HCT116 (cell line): ENCODE measurements around the gene UGP2. TPM values are rescaled to one million over a fixed set of nuclear protein-coding genes. Genes with fewer than 3 reads are reported as not detected.
A peak's percentile ranks its signal among the peaks of the same experiment; 100 is the strongest.

Experiments
- CEBPB ChIP-seq: IDR thresholded peaks from 2 replicates; pipeline ENCODE4 v1.6.1; 2012; ENCODE audit warnings: low read depth
- EGR1 ChIP-seq: IDR thresholded peaks from 2 replicates; pipeline ENCODE4 v1.6.1; 2012; ENCODE audit warnings: low read depth
- ELF1 ChIP-seq: IDR thresholded peaks from 2 replicates; pipeline ENCODE4 v1.6.1; 2012; ENCODE audit warnings: low read depth, borderline replicate concordance
- RAD21 ChIP-seq: IDR thresholded peaks from 2 replicates; pipeline ENCODE4 v1.6.1; 2012; ENCODE audit warnings: low read depth, mild to moderate bottlenecking
- YY1 ChIP-seq: IDR thresholded peaks from 2 replicates; pipeline ENCODE4 v1.6.1; 2011; ENCODE audit warnings: low read length, low read depth, moderate library complexity, mild to moderate bottlenecking; ENCODE audit not compliant: insufficient replicate concordance; ENCODE audit errors: extremely low read depth
- total RNA-seq: library from RNA; stranded (reverse); gene quantifications from one replicate; pipeline ENCODE4 v1.2.1, GENCODE V29; 2021; ENCODE audit not compliant: unreplicated experiment
- TF ChIP-seq, protein P1 (sequence below): IDR thresholded peaks from 2 replicates; pipeline ENCODE4 v1.6.1; 2012; ENCODE audit warnings: low read depth
- TF ChIP-seq, protein P2 (sequence below), 3 experiments: fragments of 200-600 bp in 1 of 3; sonication (generic) in 1 of 3; IDR thresholded peaks in 2 of 3; conservative IDR thresholded peaks in 1 of 3; 2 replicates each; pipeline ENCODE4 v1.5.1; 2012 to 2017; ENCODE audit warnings: low read depth in 2 of 3, low read length in 2 of 3, antibody characterized with exemption in 1 of 3, borderline replicate concordance in 1 of 3, control low read depth in 1 of 3, mild to moderate bottlenecking in 1 of 3, mixed read lengths in 1 of 3, mixed run types in 1 of 3, moderate library complexity in 1 of 3; ENCODE audit not compliant: insufficient read depth in 1 of 3

Gene UGP2
- total RNA-seq, 1 experiment from 2014 or later, result 57.1 TPM

DNA sequence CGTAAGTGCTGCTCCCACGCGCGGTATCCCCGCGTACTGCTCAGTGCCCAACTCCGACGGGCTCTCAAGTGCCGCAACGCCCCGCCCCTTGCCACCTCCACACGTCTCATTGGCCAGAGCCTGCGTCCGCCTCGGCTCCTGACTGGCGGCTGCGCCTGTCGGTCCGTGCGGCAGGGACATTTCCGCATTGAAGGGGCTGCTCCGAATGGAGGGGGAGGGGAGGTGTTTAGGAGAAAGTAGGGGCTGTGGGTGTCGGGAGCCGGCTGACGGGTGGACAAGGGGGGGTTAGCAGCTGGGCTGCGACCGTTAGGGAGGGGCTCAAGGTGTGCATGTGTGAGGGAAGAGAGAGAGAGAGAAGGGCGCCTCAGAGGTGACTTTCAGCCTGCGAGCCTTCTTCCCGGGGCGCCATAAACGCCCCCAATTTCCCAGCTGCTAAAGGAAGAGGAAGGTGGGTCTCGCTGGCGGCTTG, 877 bp upstream of the UGP2 start (continued):
- TF ChIP-seq, protein P1, sequence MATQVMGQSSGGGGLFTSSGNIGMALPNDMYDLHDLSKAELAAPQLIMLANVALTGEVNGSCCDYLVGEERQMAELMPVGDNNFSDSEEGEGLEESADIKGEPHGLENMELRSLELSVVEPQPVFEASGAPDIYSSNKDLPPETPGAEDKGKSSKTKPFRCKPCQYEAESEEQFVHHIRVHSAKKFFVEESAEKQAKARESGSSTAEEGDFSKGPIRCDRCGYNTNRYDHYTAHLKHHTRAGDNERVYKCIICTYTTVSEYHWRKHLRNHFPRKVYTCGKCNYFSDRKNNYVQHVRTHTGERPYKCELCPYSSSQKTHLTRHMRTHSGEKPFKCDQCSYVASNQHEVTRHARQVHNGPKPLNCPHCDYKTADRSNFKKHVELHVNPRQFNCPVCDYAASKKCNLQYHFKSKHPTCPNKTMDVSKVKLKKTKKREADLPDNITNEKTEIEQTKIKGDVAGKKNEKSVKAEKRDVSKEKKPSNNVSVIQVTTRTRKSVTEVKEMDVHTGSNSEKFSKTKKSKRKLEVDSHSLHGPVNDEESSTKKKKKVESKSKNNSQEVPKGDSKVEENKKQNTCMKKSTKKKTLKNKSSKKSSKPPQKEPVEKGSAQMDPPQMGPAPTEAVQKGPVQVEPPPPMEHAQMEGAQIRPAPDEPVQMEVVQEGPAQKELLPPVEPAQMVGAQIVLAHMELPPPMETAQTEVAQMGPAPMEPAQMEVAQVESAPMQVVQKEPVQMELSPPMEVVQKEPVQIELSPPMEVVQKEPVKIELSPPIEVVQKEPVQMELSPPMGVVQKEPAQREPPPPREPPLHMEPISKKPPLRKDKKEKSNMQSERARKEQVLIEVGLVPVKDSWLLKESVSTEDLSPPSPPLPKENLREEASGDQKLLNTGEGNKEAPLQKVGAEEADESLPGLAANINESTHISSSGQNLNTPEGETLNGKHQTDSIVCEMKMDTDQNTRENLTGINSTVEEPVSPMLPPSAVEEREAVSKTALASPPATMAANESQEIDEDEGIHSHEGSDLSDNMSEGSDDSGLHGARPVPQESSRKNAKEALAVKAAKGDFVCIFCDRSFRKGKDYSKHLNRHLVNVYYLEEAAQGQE, result no peak
- TF ChIP-seq RAD21 (no peak), YY1 (peak; percentile 61), ELF1 (peak; percentile 90), CEBPB (no peak), EGR1 (peak; percentile 38; the same call in 1 of the 2 replicates)
- TF ChIP-seq, protein P2, sequence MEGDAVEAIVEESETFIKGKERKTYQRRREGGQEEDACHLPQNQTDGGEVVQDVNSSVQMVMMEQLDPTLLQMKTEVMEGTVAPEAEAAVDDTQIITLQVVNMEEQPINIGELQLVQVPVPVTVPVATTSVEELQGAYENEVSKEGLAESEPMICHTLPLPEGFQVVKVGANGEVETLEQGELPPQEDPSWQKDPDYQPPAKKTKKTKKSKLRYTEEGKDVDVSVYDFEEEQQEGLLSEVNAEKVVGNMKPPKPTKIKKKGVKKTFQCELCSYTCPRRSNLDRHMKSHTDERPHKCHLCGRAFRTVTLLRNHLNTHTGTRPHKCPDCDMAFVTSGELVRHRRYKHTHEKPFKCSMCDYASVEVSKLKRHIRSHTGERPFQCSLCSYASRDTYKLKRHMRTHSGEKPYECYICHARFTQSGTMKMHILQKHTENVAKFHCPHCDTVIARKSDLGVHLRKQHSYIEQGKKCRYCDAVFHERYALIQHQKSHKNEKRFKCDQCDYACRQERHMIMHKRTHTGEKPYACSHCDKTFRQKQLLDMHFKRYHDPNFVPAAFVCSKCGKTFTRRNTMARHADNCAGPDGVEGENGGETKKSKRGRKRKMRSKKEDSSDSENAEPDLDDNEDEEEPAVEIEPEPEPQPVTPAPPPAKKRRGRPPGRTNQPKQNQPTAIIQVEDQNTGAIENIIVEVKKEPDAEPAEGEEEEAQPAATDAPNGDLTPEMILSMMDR (IDR thresholded peaks at IDR 0.05 in 2 of 3, conservative IDR thresholded peaks at IDR 0.05 in 1 of 3; ENCODE audit: borderline replicate concordance in 1 of 3, insufficient read depth in 1 of 3, low read depth in 2 of 3, low read length in 2 of 3), result no peak
- TF ChIP-seq, all 23 proteins: peak for 10
